ENCODE results near the gene VAMP8.

Gene VAMP8

DNA sequence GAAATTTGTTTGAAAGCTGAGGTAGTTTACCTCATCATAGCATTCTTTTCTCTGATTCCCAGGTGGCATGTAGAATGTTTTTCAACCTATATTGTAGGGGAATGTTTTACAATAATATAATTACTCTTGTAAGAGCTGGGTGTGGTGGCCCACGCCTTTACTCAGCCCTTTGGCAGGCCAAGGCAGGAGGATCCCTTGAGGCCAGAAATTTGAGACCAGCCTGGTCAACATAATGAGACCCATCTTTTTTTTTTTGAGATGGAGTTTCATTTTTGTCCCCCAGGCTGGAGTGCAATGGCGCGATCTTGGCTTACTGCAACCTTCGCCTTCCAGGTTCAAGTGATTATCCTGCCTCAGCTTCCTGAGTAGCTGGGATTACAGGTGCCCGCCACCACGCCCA is 42.2 kb downstream of the VAMP8 start:
- no peak for DNase-seq (ENCODE audit: low read depth)

- no peak for DNase-seq (ENCODE audit: low read depth)
These were observed 44.0 kb downstream of the VAMP8 start for GRCh38 chr2:85621338-85621737.

- no peak for DNase-seq (ENCODE audit: low read depth)
These were observed 46.6 kb downstream of the VAMP8 start for GRCh38 chr2:85623991-85624390.

DNA sequence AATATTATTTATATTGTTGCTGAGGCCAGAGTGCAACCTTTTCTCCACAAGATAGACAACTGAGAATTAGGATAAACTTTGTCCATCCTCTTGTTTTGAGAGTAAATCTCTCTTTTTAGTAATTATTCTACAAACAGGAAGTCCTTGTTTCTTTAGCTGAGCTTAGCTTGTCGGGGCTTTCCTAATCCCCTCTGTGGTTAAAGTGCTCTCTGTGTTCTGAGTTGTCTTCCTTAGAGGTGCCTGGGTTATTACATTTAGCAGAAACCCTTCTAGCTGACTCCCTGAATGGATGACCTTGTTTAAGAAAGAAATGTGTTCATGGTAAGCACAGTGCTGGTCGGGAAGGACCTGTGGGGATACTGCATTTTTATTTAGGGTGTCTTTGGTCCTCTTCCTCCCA is 51.3 kb downstream of the VAMP8 start:
- DNase-seq (ENCODE audit: low read depth), result no peak

DNA sequence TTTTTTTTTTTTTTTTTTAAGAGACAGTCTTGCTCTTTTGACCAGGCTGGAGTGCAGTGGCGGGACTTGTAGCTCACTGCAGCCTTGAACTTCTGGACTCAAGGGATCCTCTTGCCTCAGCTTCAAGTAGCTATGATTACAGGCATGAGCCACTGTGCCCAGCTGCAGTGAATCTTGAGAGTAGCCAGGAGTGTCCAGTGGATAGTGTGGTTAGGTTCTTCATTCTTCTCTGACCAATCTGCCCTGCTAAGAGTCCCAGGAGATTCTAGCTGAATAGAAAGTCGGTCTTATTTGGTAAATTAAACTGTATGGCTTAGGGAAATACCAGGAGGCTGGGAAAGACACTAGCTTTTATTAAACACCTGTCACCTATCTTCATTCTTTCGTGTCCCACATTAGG is 53.9 kb downstream of the VAMP8 start:
- DNase-seq (ENCODE audit: low read depth), result no peak
